PC-3 (cell line): ENCODE results near the gene DMRT3.

Source experiments
- EZH2 ChIP-seq: fragments of 300-600 bp; sonication (generic); IDR thresholded peaks from one replicate; pipeline ENCODE4 v1.6.1; 2017; ENCODE audit warnings: antibody characterized with exemption, mild to moderate bottlenecking, low read length; ENCODE audit not compliant: unreplicated experiment
- EZH2phosphoT487 ChIP-seq: fragments of 300-600 bp; sonication (generic); IDR thresholded peaks from 2 replicates; pipeline ENCODE4 v1.6.1; 2018; ENCODE audit warnings: mild to moderate bottlenecking, antibody characterized with exemption, low read length, borderline replicate concordance
- TF ChIP-seq, protein P1 (sequence below): fragments of 300-600 bp; sonication (generic); conservative IDR thresholded peaks from 2 replicates; pipeline ENCODE4 v1.5.1; 2017; ENCODE audit warnings: antibody characterized with exemption, low read depth, mild to moderate bottlenecking, low read length

- TF ChIP-seq, protein P1, sequence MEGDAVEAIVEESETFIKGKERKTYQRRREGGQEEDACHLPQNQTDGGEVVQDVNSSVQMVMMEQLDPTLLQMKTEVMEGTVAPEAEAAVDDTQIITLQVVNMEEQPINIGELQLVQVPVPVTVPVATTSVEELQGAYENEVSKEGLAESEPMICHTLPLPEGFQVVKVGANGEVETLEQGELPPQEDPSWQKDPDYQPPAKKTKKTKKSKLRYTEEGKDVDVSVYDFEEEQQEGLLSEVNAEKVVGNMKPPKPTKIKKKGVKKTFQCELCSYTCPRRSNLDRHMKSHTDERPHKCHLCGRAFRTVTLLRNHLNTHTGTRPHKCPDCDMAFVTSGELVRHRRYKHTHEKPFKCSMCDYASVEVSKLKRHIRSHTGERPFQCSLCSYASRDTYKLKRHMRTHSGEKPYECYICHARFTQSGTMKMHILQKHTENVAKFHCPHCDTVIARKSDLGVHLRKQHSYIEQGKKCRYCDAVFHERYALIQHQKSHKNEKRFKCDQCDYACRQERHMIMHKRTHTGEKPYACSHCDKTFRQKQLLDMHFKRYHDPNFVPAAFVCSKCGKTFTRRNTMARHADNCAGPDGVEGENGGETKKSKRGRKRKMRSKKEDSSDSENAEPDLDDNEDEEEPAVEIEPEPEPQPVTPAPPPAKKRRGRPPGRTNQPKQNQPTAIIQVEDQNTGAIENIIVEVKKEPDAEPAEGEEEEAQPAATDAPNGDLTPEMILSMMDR: no peak
- no peak for TF ChIP-seq EZH2
- TF ChIP-seq EZH2phosphoT487: no peak
These were observed 4.2 kb downstream of the DMRT3 start for GRCh38 chr9:980640-981039.
